ENCODE results near the gene IGSF21.

The IGSF21 gene

GRCh38 chr1:18325136-18325535 lies 217.5 kb downstream of the IGSF21 start:
- DNase-seq (ENCODE audit: low spot score): no peak
- Mint-ChIP-seq H3K27me3 (ENCODE audit: low read depth) (no peaks in the 10 kb centered on the region), H3K4me1 (ENCODE audit: low read depth) (no peaks in the 10 kb centered on the region), H3K27ac (no peak overlapping the region), H3K36me3 (ENCODE audit: low read depth) (no peaks in the 10 kb centered on the region), H3K9me3 (no peaks in the 10 kb centered on the region), H3K4me3 (no peak overlapping the region)

- Mint-ChIP-seq H3K27me3 (ENCODE audit: low read depth) (no peaks in the 10 kb centered on the region), H3K9me3 (no peaks in the 10 kb centered on the region), H3K36me3 (ENCODE audit: low read depth) (no peaks in the 10 kb centered on the region), H3K27ac (no peak overlapping the region), H3K4me1 (ENCODE audit: low read depth) (no peaks in the 10 kb centered on the region), H3K4me3 (no peak overlapping the region)
- no peak for DNase-seq (ENCODE audit: low spot score)
Observed at GRCh38 chr1:18326211-18326897, 218.8 kb downstream of the IGSF21 start.

- no peaks in the 10 kb centered on the region for H3K4me1 Mint-ChIP-seq (ENCODE audit: low read depth)
- H3K4me3 Mint-ChIP-seq: no peak overlapping the region
- H3K27ac Mint-ChIP-seq: no peak overlapping the region
- H3K9me3 Mint-ChIP-seq: no peaks in the 10 kb centered on the region
- DNase-seq (ENCODE audit: low spot score): no peak
- no peaks in the 10 kb centered on the region for H3K27me3 Mint-ChIP-seq (ENCODE audit: low read depth)
- no peaks in the 10 kb centered on the region for H3K36me3 Mint-ChIP-seq (ENCODE audit: low read depth)
Observed at GRCh38 chr1:18327650-18328049, 220.1 kb downstream of the IGSF21 start.

- Mint-ChIP-seq H3K4me1 (ENCODE audit: low read depth) (no peaks in the 10 kb centered on the region), H3K27me3 (ENCODE audit: low read depth) (no peaks in the 10 kb centered on the region), H3K36me3 (ENCODE audit: low read depth) (no peaks in the 10 kb centered on the region), H3K4me3 (no peak overlapping the region), H3K27ac (no peak overlapping the region), H3K9me3 (no peaks in the 10 kb centered on the region)
- no peak for DNase-seq (ENCODE audit: low spot score)
Observed at GRCh38 chr1:18328803-18329202, 221.2 kb downstream of the IGSF21 start.

GRCh38 chr1:18329469-18330253 lies 222.1 kb downstream of the IGSF21 start:
- no peaks in the 10 kb centered on the region for H3K9me3 Mint-ChIP-seq
- no peaks in the 10 kb centered on the region for H3K27me3 Mint-ChIP-seq (ENCODE audit: low read depth)
- no peak for DNase-seq (ENCODE audit: low spot score)
- H3K4me3 Mint-ChIP-seq: no peak overlapping the region
- H3K36me3 Mint-ChIP-seq (ENCODE audit: low read depth): no peaks in the 10 kb centered on the region
- H3K4me1 Mint-ChIP-seq (ENCODE audit: low read depth): no peaks in the 10 kb centered on the region
- H3K27ac Mint-ChIP-seq: no peak overlapping the region

GRCh38 chr1:18332576-18332975 lies 225.0 kb downstream of the IGSF21 start:
- Mint-ChIP-seq H3K4me1 (ENCODE audit: low read depth) (no peaks in the 10 kb centered on the region), H3K27ac (no peak overlapping the region)

GRCh38 chr1:18333220-18333619 lies 225.6 kb downstream of the IGSF21 start:
- Mint-ChIP-seq H3K4me1 (ENCODE audit: low read depth) (no peaks in the 10 kb centered on the region), H3K4me3 (no peak overlapping the region), H3K27me3 (ENCODE audit: low read depth) (no peaks in the 10 kb centered on the region), H3K9me3 (no peaks in the 10 kb centered on the region), H3K36me3 (ENCODE audit: low read depth) (no peaks in the 10 kb centered on the region), H3K27ac (no peak overlapping the region)
- no peak for DNase-seq (ENCODE audit: low spot score)

More at GRCh38 chr1:18332576-18332975, 225.0 kb downstream of the IGSF21 start:
- Mint-ChIP-seq H3K9me3 (no peaks in the 10 kb centered on the region), H3K36me3 (ENCODE audit: low read depth) (no peaks in the 10 kb centered on the region), H3K27me3 (ENCODE audit: low read depth) (no peaks in the 10 kb centered on the region), H3K4me3 (no peak overlapping the region)
- DNase-seq (ENCODE audit: low spot score): no peak

- H3K27ac Mint-ChIP-seq: no peak overlapping the region
- H3K4me1 Mint-ChIP-seq (ENCODE audit: low read depth): no peaks in the 10 kb centered on the region
- no peak overlapping the region for H3K4me3 Mint-ChIP-seq
- no peak for DNase-seq (ENCODE audit: low spot score)
- no peaks in the 10 kb centered on the region for H3K9me3 Mint-ChIP-seq
- no peaks in the 10 kb centered on the region for H3K36me3 Mint-ChIP-seq (ENCODE audit: low read depth)
- H3K27me3 Mint-ChIP-seq (ENCODE audit: low read depth): no peaks in the 10 kb centered on the region
Observed at GRCh38 chr1:18336801-18337200, 229.2 kb downstream of the IGSF21 start.

- DNase-seq (ENCODE audit: low spot score): no peak
- H3K27ac Mint-ChIP-seq: no peak overlapping the region
- no peaks in the 10 kb centered on the region for H3K27me3 Mint-ChIP-seq (ENCODE audit: low read depth)
- no peaks in the 10 kb centered on the region for H3K36me3 Mint-ChIP-seq (ENCODE audit: low read depth)
- no peak overlapping the region for H3K4me3 Mint-ChIP-seq
- no peaks in the 10 kb centered on the region for H3K4me1 Mint-ChIP-seq (ENCODE audit: low read depth)
- no peaks in the 10 kb centered on the region for H3K9me3 Mint-ChIP-seq
Observed at GRCh38 chr1:18337757-18338156, 230.2 kb downstream of the IGSF21 start.

GRCh38 chr1:18339161-18339560 lies 231.6 kb downstream of the IGSF21 start:
- DNase-seq (ENCODE audit: low spot score): no peak
- H3K27ac Mint-ChIP-seq: no peak overlapping the region
- H3K9me3 Mint-ChIP-seq: no peaks in the 10 kb centered on the region
- no peaks in the 10 kb centered on the region for H3K36me3 Mint-ChIP-seq (ENCODE audit: low read depth)
- H3K27me3 Mint-ChIP-seq (ENCODE audit: low read depth): no peaks in the 10 kb centered on the region
- H3K4me3 Mint-ChIP-seq: no peak overlapping the region
- no peaks in the 10 kb centered on the region for H3K4me1 Mint-ChIP-seq (ENCODE audit: low read depth)

GRCh38 chr1:18340158-18340764 lies 232.7 kb downstream of the IGSF21 start:
- no peaks in the 10 kb centered on the region for H3K9me3 Mint-ChIP-seq
- no peak for DNase-seq (ENCODE audit: low spot score)
- H3K27ac Mint-ChIP-seq: no peak overlapping the region
- H3K27me3 Mint-ChIP-seq (ENCODE audit: low read depth): no peaks in the 10 kb centered on the region
- H3K4me1 Mint-ChIP-seq (ENCODE audit: low read depth): no peaks in the 10 kb centered on the region
- H3K36me3 Mint-ChIP-seq (ENCODE audit: low read depth): no peaks in the 10 kb centered on the region
- no peak overlapping the region for H3K4me3 Mint-ChIP-seq

GRCh38 chr1:18340787-18341186 lies 233.2 kb downstream of the IGSF21 start:
- H3K9me3 Mint-ChIP-seq: no peaks in the 10 kb centered on the region
- H3K36me3 Mint-ChIP-seq (ENCODE audit: low read depth): no peaks in the 10 kb centered on the region
- H3K4me1 Mint-ChIP-seq (ENCODE audit: low read depth): no peaks in the 10 kb centered on the region
- no peak for DNase-seq (ENCODE audit: low spot score)
- no peaks in the 10 kb centered on the region for H3K27me3 Mint-ChIP-seq (ENCODE audit: low read depth)
- H3K4me3 Mint-ChIP-seq: no peak overlapping the region
- no peak overlapping the region for H3K27ac Mint-ChIP-seq

- no peaks in the 10 kb centered on the region for H3K4me1 Mint-ChIP-seq (ENCODE audit: low read depth)
- H3K27ac Mint-ChIP-seq: no peak overlapping the region
- H3K4me3 Mint-ChIP-seq: no peak overlapping the region
- no peaks in the 10 kb centered on the region for H3K9me3 Mint-ChIP-seq
- DNase-seq (ENCODE audit: low spot score): no peak
- H3K27me3 Mint-ChIP-seq (ENCODE audit: low read depth): no peaks in the 10 kb centered on the region
- no peaks in the 10 kb centered on the region for H3K36me3 Mint-ChIP-seq (ENCODE audit: low read depth)
Observed at GRCh38 chr1:18341291-18342069, 233.9 kb downstream of the IGSF21 start.

- Mint-ChIP-seq H3K4me3 (no peak overlapping the region), H3K27me3 (ENCODE audit: low read depth) (no peaks in the 10 kb centered on the region), H3K27ac (no peak overlapping the region), H3K9me3 (no peaks in the 10 kb centered on the region), H3K36me3 (ENCODE audit: low read depth) (no peaks in the 10 kb centered on the region), H3K4me1 (ENCODE audit: low read depth) (no peaks in the 10 kb centered on the region)
- no peak for DNase-seq (ENCODE audit: low spot score)
Observed at GRCh38 chr1:18342744-18343143, 235.1 kb downstream of the IGSF21 start.

Measured in T-helper 2 cell treated with Interferon-gamma antibody and Interleukin-4, amounts not matched to agents 5 μg/mL and 100 μg/mL, for 36 hours (primary cell).